GM23248 (cell line): ENCODE results near the gene ESRRB. TPM values are rescaled to one million over a fixed set of nuclear protein-coding genes. Genes with fewer than 3 reads are reported as not detected.

Source experiments
- DNase-seq: peaks from one replicate; pipeline ENCODE4 v3.0.0-alpha.2; 2015
- H2AFZ ChIP-seq: fragments of 200-600 bp; sonication (generic); 2 replicates; pipeline ENCODE4 v1.6.1; 2016; ENCODE audit warnings: antibody characterized with exemption
- H3F3A ChIP-seq: fragments of 200-600 bp; sonication (generic); 2 replicates; pipeline ENCODE4 v1.6.1; 2016; ENCODE audit warnings: mild to moderate bottlenecking, antibody characterized with exemption, mixed run types; ENCODE audit not compliant: insufficient read depth
- H3K27ac ChIP-seq: fragments of 200-600 bp; sonication (generic); 2 replicates; pipeline ENCODE4 v1.5.1; 2016; ENCODE audit warnings: mild to moderate bottlenecking
- H3K27me3 ChIP-seq: fragments of 200-600 bp; sonication (generic); replicated peaks from 2 replicates; pipeline ENCODE4 v1.6.1; 2016; ENCODE audit warnings: mild to moderate bottlenecking; ENCODE audit not compliant: insufficient read depth
- H3K36me3 ChIP-seq: fragments of 200-600 bp; sonication (generic); 2 replicates; pipeline ENCODE4 v1.6.1; 2016; ENCODE audit warnings: low read depth, mild to moderate bottlenecking
- H3K4me1 ChIP-seq: fragments of 200-600 bp; sonication (generic); 2 replicates; pipeline ENCODE4 v1.6.1; 2016; ENCODE audit warnings: mild to moderate bottlenecking; ENCODE audit not compliant: insufficient read depth
- H3K4me2 ChIP-seq: fragments of 200-600 bp; sonication (generic); one replicate; pipeline ENCODE4 v1.6.1; 2016; ENCODE audit warnings: mild to moderate bottlenecking; ENCODE audit not compliant: unreplicated experiment
- H3K4me3 ChIP-seq: fragments of 200-600 bp; sonication (generic); 2 replicates; pipeline ENCODE4 v1.5.1; 2016; ENCODE audit warnings: mild to moderate bottlenecking
- H3K79me2 ChIP-seq: fragments of 200-600 bp; sonication (generic); 2 replicates; pipeline ENCODE4 v1.6.1; 2016; ENCODE audit warnings: mild to moderate bottlenecking; ENCODE audit not compliant: insufficient read depth
- H3K9ac ChIP-seq: fragments of 200-600 bp; sonication (generic); 2 replicates; pipeline ENCODE4 v1.6.1; 2016; ENCODE audit warnings: mild to moderate bottlenecking
- H3K9me2 ChIP-seq: fragments of 200-600 bp; sonication (generic); 2 replicates; pipeline ENCODE4 v1.6.1; 2016; ENCODE audit warnings: mixed run types, mild to moderate bottlenecking, moderate library complexity; ENCODE audit not compliant: insufficient read depth
- H3K9me3 ChIP-seq: fragments of 200-600 bp; sonication (generic); one replicate; pipeline ENCODE4 v1.6.1; 2017; ENCODE audit warnings: low read depth
- H4K20me1 ChIP-seq: fragments of 200-600 bp; sonication (generic); 2 replicates; pipeline ENCODE4 v1.6.0; 2016; ENCODE audit not compliant: insufficient read depth
- EZH2 ChIP-seq: fragments of 200-600 bp; sonication (generic); IDR thresholded peaks from 2 replicates; pipeline ENCODE4 v1.6.1; 2018; ENCODE audit warnings: antibody characterized with exemption, mild to moderate bottlenecking; ENCODE audit not compliant: insufficient read depth, poor library complexity, severe bottlenecking
- EZH2phosphoT487 ChIP-seq: fragments of 200-600 bp; sonication (generic); IDR thresholded peaks from 2 replicates; pipeline ENCODE4 v1.6.1; 2018; ENCODE audit warnings: antibody characterized with exemption, moderate library complexity, mild to moderate bottlenecking, low read depth; ENCODE audit not compliant: insufficient read depth
- WGBS, 2 experiments: methylation state at CpG; one replicate each; pipeline ENCODE4 v1.1.6; 2015 to 2017; ENCODE audit warnings: low lambda C conversion rate in 2 of 2, low coverage in 1 of 2; ENCODE audit errors: missing lambda C conversion rate in 2 of 2; 5-methylcytosine and 5-hydroxymethylcytosine counted together
- in situ Hi-C: fragments of 300-500 bp; cut with MboI; formaldehyde crosslinking; loops from 2 replicates; pipeline ENCODE4 v1.15.0; 2020
- polyA plus RNA-seq: library from polyadenylated mRNA; unstranded; fragments of >200 nt; fragmentation: Nextera tagmentation; extraction: Ambion mirVana; gene quantifications from 2 replicates; pipeline ENCODE4 v1.2.1, GENCODE V29; 2016
- total RNA-seq: library from RNA; depleted of rRNA; stranded (reverse); fragments of >200 nt; shearing (Covaris generic); gene quantifications from 2 replicates; pipeline ENCODE4 v1.2.3, GENCODE V29; 2014

The ESRRB gene
- total and polyA plus RNA-seq, 2 experiments from 2014 or later, result not detected

- no peaks in the 10 kb centered on the region for H3K4me1 ChIP-seq
- H3F3A ChIP-seq, result no peaks in the 10 kb centered on the region
- no peaks in the 10 kb centered on the region for H3K79me2 ChIP-seq
- no peak overlapping the region for H3K27ac ChIP-seq
- H3K9me3 ChIP-seq, result no peaks in the 10 kb centered on the region
- no peak for DNase-seq
- H3K9me2 ChIP-seq, result no peaks in the 10 kb centered on the region
- in situ Hi-C loops, result no loop called here
- no peaks in the 10 kb centered on the region for H4K20me1 ChIP-seq
- no peak overlapping the region for H2AFZ ChIP-seq
- H3K4me3 ChIP-seq, result no peak overlapping the region
- no peaks in the 10 kb centered on the region; the same call in 1 of the 2 replicates for H3K27me3 ChIP-seq
- TF ChIP-seq EZH2phosphoT487 (no peak), EZH2 (no peak)
- H3K9ac ChIP-seq, result no peak overlapping the region
- no peaks in the 10 kb centered on the region for H3K36me3 ChIP-seq
- WGBS, 2 experiments, result 31 to 35% methylated on average over 7 of the region's 7 CpGs
- no peak overlapping the region for H3K4me2 ChIP-seq
Measured at GRCh38 chr14:76509311-76509710, 133.4 kb downstream of the ESRRB start.

- TF ChIP-seq EZH2, result no peak
- no peak for TF ChIP-seq EZH2phosphoT487
- in situ Hi-C loops, result no loop called here
Measured at GRCh38 chr14:76510181-76510580, 134.2 kb downstream of the ESRRB start.

GRCh38 chr14:76514213-76514998, 138.5 kb downstream of the ESRRB start:
- Histone ChIP-seq H3F3A (no peaks in the 10 kb centered on the region), H3K4me1 (no peaks in the 10 kb centered on the region), H3K36me3 (no peaks in the 10 kb centered on the region), H2AFZ (no peak overlapping the region), H4K20me1 (no peaks in the 10 kb centered on the region), H3K9me2 (no peaks in the 10 kb centered on the region), H3K9me3 (no peaks in the 10 kb centered on the region), H3K4me3 (no peak overlapping the region), H3K79me2 (no peaks in the 10 kb centered on the region), H3K27ac (no peak overlapping the region), H3K27me3 (no peaks in the 10 kb centered on the region), H3K9ac (no peak overlapping the region), H3K4me2 (no peak overlapping the region)
- DNase-seq, result peak; percentile 47
- 29 to 31% methylated on average over 6 of the region's 6 CpGs for WGBS, 2 experiments
- in situ Hi-C loops, result no loop called here
- no peak for TF ChIP-seq EZH2phosphoT487
- no peak for TF ChIP-seq EZH2

More at GRCh38 chr14:76510181-76510580, 134.2 kb downstream of the ESRRB start:
- DNase-seq, result no peak
- Histone ChIP-seq H3K27ac (no peak overlapping the region), H3K4me3 (no peak overlapping the region), H3K9me3 (no peaks in the 10 kb centered on the region), H3F3A (no peaks in the 10 kb centered on the region), H4K20me1 (no peaks in the 10 kb centered on the region), H3K4me2 (no peak overlapping the region), H3K79me2 (no peaks in the 10 kb centered on the region), H2AFZ (no peak overlapping the region), H3K9me2 (no peaks in the 10 kb centered on the region), H3K9ac (no peak overlapping the region), H3K4me1 (no peaks in the 10 kb centered on the region), H3K27me3 (no peaks in the 10 kb centered on the region; the same call in 1 of the 2 replicates), H3K36me3 (no peaks in the 10 kb centered on the region)
- WGBS, 2 experiments, result 29 to 37% methylated on average over 3 of the region's 3 CpGs

- no peaks in the 10 kb centered on the region for H3K79me2 ChIP-seq
- no peaks in the 10 kb centered on the region for H3K36me3 ChIP-seq
- H3K9me3 ChIP-seq, result no peaks in the 10 kb centered on the region
- DNase-seq, result no peak
- no peak overlapping the region for H3K9ac ChIP-seq
- TF ChIP-seq EZH2, result no peak
- no peak for TF ChIP-seq EZH2phosphoT487
- in situ Hi-C loops, result no loop called here
- 8 to 13% methylated on average over 3 of the region's 3 CpGs for WGBS, 2 experiments
- no peaks in the 10 kb centered on the region for H3K4me1 ChIP-seq
- H3F3A ChIP-seq, result no peaks in the 10 kb centered on the region
- no peak overlapping the region for H3K4me3 ChIP-seq
- H2AFZ ChIP-seq, result no peak overlapping the region
- no peaks in the 10 kb centered on the region for H4K20me1 ChIP-seq
- H3K27ac ChIP-seq, result no peak overlapping the region
- no peak overlapping the region for H3K4me2 ChIP-seq
- H3K27me3 ChIP-seq, result no peaks in the 10 kb centered on the region
- no peaks in the 10 kb centered on the region for H3K9me2 ChIP-seq
Measured at GRCh38 chr14:76516884-76517283, 140.9 kb downstream of the ESRRB start.
